ENCODE data around the gene VAT1L. TPM values are rescaled to one million over a fixed set of nuclear protein-coding genes. Genes with fewer than 3 reads are reported as not detected.

VAT1L gene, protein sequence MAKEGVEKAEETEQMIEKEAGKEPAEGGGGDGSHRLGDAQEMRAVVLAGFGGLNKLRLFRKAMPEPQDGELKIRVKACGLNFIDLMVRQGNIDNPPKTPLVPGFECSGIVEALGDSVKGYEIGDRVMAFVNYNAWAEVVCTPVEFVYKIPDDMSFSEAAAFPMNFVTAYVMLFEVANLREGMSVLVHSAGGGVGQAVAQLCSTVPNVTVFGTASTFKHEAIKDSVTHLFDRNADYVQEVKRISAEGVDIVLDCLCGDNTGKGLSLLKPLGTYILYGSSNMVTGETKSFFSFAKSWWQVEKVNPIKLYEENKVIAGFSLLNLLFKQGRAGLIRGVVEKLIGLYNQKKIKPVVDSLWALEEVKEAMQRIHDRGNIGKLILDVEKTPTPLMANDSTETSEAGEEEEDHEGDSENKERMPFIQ
- total RNA-seq, result not detected

GRCh38 chr16:77788181-77789084 lies at the start of gene VAT1L:
VAT1L (plus strand) TSS chr16:77788564; CDS start chr16:77788683, 119 bp downstream.
- no peak for DNase-seq

GRCh38 chr16:77738706-77739558 lies 49.4 kb upstream of the VAT1L start:
- DNase-seq, result no peak

DNA sequence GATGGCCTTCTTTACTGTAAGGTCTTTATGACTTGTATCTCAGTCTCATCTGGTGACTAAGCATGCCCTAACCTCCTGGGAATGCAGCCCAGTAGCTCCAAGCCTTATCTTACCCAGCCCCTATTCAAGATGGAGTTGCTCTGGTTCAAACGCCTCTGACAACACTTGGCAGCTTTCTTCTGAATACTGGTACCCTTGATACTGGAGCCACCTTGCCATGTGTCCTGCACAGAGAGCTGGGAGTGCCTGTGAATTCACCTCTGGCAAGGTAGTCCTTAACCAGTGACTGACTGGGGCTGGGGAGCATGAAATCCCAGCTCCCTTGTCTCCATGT lies 48.8 kb upstream of the VAT1L start:
- no peak for DNase-seq

DNA sequence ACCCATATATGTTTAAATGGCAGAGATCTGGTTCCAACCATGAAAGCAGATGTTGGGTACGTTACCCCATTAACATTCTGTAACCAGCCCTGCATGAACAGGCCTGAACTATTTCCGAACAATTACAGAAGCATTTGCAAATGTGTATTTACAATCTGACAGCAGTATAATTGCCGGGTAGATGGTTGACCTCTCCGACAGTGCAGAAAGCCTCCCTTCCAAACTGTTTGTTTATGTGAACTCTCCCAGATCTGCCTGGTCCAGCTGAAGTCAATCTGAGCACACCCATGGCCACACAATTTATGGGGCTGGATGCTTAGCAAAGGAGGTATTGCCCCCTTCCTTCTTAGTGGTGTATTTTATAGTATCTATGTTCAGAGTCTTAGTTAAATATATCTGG lies 44.2 kb upstream of the VAT1L start:
- no peak for DNase-seq

DNA sequence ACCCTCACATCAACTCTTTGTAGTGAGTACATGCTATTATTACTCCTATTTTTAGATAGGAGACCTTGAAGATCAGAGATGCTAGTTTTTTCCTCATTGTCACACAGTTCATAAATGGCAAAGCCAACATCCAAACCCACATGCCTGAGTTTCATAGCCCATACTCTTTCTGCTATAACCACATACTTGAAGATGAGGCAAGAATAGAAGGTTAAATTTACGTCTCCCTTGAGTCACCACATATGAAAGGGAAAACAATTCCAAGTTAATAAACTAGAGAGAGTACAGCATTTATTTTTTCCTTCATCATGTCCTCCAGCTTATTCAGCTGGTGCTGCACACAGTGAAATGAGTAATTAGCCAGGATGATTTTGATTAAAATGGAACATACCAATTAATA lies 42.4 kb upstream of the VAT1L start:
- DNase-seq, result no peak

DNA sequence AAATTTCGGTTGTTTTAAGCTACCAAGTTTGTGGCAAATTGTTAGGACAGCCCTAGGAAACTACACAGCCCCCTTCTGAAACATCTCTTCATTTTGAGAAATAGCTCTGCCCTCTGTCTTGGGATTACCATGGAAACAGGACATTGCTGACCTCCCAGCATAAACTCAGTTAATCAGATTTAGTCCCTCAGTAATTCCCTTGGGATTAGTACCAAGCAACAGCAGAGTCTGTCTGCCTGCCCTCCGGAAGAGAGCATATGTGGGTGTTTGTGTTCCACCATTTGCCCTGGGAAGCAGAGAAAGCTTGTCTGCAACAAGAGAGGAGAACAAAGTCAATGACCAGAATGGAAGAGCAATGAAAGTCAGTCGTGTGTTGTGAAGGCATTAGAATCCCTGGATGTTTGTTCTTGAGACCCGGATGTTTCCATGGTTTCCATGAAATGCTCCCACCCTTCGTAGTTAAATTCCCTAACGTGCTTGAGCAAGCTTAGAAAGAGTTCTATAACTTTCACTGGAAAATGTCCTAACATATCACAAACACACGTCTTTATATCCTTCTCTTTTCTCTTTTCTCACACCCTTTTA lies 39.9 kb upstream of the VAT1L start:
- no peak for DNase-seq

DNA sequence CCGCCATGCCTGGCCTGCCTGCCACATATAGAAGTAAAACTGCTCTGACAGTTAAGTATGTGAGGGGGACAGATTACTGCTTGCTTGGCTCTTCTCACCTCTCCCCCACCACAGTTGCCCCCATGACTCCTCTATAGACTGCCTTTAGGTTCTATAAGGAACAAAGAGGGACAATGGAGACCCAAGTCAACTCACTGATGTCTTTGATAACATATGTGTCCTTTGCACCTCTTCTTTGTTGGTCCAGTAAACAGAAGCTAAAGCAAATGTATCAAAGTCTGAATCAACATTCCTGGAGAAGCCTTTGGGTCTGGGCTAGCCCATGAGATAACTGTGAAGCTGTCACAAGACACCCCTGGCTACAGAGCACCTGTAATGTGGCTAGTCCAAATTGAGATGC lies 38.9 kb upstream of the VAT1L start:
- DNase-seq, result no peak

DNA sequence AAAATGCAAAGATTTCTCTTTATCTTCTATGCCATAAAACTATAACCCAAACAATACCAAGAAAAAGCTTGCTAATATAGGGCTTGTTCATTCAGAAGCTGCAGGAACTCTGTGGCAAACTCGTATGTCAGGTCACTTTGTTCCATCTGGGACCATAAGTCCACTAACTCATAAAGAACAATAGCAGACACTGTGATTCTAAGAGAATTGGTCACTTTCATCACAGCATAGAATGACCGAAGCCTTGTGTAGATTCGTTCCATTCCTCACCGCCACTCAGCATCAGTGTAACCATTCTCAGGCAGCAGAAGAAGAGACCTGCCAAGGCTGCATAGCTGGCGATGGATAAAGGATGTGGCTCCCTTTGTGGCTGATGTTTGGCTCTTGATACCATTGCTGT lies 30.3 kb upstream of the VAT1L start:
- no peak for DNase-seq

DNA sequence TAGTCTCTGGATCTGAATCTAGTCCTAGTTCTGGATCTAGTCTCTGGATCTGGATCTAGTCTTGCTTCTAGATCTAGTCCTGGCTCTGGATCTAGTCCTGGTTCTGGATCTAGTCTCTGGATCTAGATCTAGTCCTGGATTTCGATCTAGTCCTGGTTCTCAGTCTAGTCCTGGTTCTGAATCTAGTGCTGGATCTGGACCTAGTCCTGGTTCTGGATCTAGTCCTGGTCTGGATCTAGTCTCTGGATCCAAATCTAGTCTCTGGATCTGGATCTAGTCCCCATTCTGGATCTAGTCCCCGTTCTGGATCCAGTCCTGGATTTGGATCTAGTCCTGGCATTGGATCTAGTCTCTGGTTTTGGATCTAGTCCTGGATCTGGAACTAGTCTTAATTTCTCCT lies 29.9 kb upstream of the VAT1L start:
- no peak for DNase-seq

DNA sequence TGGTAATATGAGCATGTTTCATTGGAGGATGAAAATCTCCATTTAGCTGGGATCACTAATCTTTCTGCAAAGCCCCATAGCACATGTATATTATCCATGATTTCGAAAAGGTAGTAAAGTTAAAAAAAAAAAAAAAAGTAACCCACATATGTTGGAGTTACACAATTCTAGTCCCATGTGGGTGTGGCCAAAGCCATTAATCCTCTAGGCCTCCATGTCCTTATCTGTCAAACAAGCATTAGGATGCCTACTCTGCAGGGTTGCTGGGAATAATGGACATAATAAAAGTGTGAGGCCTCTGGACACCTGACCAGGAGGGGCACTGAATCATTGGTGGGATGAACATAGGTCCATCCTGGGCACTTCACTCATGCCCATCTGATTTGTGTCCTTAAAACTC lies 29.2 kb upstream of the VAT1L start:
- no peak for DNase-seq

GRCh38 chr16:77759821-77760220 lies 28.5 kb upstream of the VAT1L start:
- no peak for DNase-seq

DNA sequence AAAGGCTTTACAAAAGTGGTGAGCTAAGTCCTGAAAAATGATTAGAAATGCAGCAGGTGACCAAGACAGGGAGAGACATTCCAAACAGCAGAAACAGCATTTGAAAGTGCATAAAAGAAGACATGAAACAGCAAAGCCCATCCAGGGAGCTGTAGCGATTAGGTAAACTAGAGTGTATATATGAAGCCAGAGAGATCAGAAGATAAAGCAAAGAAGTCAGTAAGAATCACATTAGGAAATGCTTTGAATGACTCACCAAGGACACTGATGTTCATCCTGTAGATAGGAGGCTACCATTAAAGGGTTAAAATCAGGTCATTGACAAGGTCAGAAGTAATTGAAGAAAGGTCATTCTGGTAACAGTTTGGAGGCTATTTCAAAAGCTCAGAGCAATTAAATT lies 27.6 kb upstream of the VAT1L start:
- DNase-seq, result no peak

DNA sequence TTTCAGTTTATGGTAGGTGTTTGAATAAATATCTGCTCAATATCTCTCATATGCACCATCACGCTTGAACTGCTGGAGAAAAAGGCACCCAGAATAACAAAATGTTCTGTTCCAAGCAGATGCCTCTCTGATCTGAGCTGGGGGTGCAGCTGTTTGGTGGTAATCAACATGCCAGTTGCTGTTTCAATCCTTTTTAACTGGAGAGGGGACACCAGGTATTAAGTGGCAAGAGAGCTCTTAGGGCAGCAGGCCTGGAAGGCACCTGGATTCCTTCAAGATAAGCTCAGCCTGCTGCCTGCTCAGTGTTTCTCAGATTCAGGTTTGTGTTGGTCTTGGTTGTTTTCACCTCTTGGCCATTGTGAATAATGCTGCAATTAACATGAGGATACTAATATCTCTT lies 27.2 kb upstream of the VAT1L start:
- DNase-seq, result no peak

- DNase-seq, result no peak
Measured at GRCh38 chr16:77762262-77762661, 26.1 kb upstream of the VAT1L start.

DNA sequence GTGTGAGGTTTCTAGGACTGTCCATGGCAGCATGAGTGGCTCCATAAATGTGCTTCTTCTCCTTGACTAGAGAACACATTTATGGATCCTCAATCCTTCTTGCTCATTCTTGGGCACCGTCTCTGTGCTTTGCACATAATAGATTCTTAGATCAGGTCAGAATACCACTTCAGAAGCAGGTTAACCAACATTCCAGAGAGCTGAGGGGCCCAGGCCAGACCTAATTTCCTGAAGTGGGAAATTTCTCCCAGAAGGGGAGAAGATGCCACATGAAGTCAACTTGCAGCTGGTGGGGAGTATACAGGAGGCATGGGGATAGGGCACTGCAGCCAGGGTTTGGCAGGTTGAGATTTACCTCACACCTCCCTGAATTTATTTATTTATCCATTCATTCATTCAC lies 24.4 kb upstream of the VAT1L start:
- DNase-seq, result no peak

- DNase-seq, result no peak
Measured at GRCh38 chr16:77767211-77767610, 21.2 kb upstream of the VAT1L start.

DNA sequence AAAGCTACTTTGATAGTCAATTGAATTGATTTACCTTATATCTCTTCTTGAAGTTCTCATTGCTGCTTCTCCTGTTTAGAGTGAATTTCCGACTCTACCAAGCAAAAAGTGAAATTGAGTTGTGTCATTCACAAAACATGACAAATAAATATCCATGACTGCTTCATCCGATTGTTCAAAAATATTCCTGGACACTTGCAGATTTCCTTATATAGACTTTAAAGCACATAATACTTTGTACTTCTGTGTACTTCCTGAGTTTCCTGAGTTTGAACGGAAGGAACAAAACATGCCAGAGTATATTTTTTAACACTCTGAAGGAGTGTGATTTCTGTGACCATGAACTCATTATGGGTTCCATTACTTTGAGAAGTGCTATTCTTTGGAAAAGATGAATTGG lies 20.5 kb upstream of the VAT1L start:
- DNase-seq, result no peak

DNA sequence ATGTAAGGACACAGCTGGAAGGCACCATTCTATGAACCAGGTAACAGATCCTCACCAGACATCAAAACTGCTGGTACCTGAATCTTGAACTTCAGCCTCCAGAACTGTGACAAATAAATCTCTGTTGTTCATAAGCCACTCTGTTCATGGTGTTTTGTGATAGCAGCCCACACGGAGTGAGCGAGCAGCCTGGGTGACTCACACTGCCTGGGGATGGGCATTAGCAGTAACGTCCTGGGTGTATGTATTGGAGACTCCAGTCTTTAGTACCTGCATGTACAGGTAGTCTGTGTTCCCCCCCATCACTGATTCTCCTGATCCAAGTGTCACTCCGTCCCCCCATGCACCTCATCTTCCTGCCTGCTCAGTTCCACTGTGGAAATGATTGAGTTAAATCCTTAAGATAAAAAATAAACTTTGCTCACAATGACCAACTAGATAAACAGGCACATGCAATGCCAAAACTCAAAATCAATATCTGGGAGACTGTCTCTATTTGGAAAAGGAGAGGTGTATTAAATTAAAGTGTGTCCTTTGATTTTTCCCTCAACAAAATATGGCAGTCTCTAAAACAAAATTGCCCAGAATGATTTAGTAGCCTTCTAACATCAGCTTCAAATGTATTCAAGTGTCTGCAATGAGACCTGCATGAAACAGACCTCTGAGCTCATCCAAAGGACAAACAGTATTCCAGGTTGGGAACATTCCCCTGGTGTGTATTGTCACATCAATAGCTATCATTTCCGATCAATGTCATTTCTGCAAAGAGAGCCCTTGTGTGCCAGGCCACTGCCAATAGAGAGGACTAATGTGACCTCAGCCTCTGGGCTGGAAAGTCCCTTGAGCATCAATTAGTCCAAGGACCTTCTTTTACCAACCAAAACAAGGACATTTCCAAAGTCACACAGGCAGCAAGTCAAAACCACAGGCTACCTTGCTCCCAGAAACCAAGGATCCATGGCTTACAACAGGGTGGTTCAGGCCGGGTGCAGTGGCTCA lies 12.2 kb upstream of the VAT1L start:
- DNase-seq, result no peak

- no peak for DNase-seq
Measured at GRCh38 chr16:77777745-77778144, 10.6 kb upstream of the VAT1L start.

DNA sequence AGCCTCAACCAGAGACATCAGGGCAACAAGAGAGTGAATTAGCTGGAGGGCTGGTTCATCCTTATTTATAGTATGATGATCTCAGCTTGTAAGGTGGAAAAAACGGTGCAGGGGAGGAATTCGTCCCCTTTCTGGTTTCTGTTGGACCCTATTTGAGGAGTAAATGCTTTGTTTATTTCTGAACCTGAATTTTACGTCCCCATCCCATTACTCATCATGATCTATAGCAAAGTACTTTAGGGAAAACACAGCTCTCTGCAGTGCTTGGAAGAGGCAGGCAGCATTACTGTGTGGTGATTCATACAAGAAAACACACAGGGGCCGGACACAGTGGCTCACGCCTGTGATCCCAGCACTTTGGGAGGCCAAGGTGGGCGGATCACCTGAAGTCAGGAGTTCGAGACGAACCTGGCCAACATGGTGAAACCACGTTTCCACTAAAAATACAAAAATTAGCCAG lies 8.0 kb upstream of the VAT1L start:
- no peak for DNase-seq

GRCh38 chr16:77781091-77781490 lies 7.3 kb upstream of the VAT1L start:
- DNase-seq, result no peak
